ENCODE results near the gene CLCA2. TPM values are rescaled to one million over a fixed set of nuclear protein-coding genes. Genes with fewer than 3 reads are reported as not detected.
"Not testable (repeated sequence)": the region's sequence is repeated elsewhere in the genome, so short reads cannot be mapped to it uniquely, and the experiment has no call there.

The CLCA2 gene
- polyA plus RNA-seq, 1 experiment, result 0.42 TPM

DNA sequence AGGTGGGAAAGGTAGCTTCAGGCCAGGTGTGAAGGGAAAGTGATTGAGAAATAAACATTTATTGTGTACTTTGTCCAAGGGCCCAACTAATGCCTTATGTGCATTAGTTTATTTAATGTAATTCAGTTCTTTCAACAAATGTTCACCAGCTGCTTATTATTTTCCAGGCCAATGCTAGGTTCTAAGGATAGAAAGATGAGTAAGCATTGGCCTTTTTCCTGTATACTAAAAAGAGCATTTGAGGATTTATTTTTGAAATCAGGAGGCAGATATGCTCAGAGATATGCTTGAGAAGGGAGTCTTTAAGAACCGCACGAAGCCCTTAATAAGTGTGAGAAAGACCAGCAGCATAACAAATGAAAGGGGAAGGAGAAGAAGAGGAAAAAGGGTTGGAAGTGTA is 76.7 kb downstream of the CLCA2 start:
- POLR2A ChIA-PET, result interaction anchor here (0.5 kb wide), 1 partner anchor 14 kb away, joined by 4 read pairs; no protein-coding TSS in a partner anchor
- Histone ChIP-seq H3K4me3 (ENCODE audit: low read depth, low read length) (no peak overlapping the region), H3K27me3 (ENCODE audit: control insufficient read depth, insufficient read depth, low read length) (peaks cover 3% of the 10 kb centered on the region), H3K36me3 (ENCODE audit: control insufficient read depth, insufficient read depth, low read length) (no peaks in the 10 kb centered on the region)
- no peak for DNase-seq (ENCODE audit: low read depth)
- CTCF ChIA-PET, result interaction anchor here (0.5 to 5.2 kb wide), 15 partner anchors 8 to 254 kb away, joined by 3 to 60 read pairs (median 5); partner anchors contain the start of gene CLCA1
- TF ChIP-seq, protein P1, sequence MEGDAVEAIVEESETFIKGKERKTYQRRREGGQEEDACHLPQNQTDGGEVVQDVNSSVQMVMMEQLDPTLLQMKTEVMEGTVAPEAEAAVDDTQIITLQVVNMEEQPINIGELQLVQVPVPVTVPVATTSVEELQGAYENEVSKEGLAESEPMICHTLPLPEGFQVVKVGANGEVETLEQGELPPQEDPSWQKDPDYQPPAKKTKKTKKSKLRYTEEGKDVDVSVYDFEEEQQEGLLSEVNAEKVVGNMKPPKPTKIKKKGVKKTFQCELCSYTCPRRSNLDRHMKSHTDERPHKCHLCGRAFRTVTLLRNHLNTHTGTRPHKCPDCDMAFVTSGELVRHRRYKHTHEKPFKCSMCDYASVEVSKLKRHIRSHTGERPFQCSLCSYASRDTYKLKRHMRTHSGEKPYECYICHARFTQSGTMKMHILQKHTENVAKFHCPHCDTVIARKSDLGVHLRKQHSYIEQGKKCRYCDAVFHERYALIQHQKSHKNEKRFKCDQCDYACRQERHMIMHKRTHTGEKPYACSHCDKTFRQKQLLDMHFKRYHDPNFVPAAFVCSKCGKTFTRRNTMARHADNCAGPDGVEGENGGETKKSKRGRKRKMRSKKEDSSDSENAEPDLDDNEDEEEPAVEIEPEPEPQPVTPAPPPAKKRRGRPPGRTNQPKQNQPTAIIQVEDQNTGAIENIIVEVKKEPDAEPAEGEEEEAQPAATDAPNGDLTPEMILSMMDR (IDR thresholded peaks at IDR 0.05; ENCODE audit: insufficient read depth, low read depth, low read length), result no peak

GRCh38 chr1:86502125-86502646 is 78.2 kb downstream of the CLCA2 start:
- TF ChIP-seq, protein P1 (IDR thresholded peaks at IDR 0.05; ENCODE audit: insufficient read depth, low read depth, low read length), result peak; percentile 30; the same call in 1 of the 2 replicates
- DNase-seq (ENCODE audit: low read depth); H3K4me3 ChIP-seq (ENCODE audit: low read depth, low read length); POLR2A ChIA-PET; H3K27me3 ChIP-seq (ENCODE audit: control insufficient read depth, insufficient read depth, low read length); H3K36me3 ChIP-seq (ENCODE audit: control insufficient read depth, insufficient read depth, low read length): not testable (repeated sequence)
- CTCF ChIA-PET, result interaction anchor here (0.8 to 5.2 kb wide), 12 partner anchors 9 to 165 kb away, joined by 3 to 60 read pairs (median 4); no protein-coding TSS in a partner anchor

DNA sequence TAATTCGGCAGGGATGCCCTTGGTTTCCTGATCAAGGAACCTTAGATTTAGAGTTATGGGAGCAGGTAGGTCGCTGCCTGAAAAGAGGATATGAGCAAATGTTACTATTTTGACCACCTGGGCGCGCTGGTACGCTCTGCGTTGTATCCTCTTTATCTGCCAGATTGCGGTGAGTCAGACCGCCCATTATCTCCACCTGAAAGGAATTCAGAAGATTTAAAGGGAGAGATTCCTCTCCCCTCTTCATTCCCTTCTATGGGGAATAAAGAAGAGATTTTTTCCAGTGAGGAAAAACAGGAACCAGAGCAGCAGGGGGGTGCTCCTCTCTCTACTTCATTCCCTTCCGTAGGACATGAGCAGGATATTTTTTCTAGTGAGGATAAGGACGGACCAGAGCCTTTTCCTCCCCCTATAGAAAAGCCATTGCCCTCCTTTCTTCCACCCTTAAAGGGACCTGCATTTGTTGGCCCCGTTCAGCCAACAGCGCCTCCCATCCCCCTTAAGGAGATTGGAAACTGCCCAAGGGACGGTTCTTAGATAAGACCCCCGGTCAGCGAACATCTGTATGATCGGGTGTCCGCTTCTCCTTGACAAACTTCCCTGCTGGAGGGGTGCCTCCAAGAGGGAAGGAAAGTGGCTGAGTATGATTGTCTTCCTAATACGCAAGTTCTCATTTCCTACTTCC is 78.9 kb downstream of the CLCA2 start:
- H3K4me3 ChIP-seq (ENCODE audit: low read depth, low read length), result no peak overlapping the region
- peaks cover 1% of the 10 kb centered on the region; the same call in 1 of the 2 replicates for H3K27me3 ChIP-seq (ENCODE audit: control insufficient read depth, insufficient read depth, low read length)
- CTCF ChIA-PET, result interaction anchor here (1.3 to 5.9 kb wide), 6 partner anchors 10 to 124 kb away, joined by 3 to 60 read pairs (median 26); no protein-coding TSS in a partner anchor

GRCh38 chr1:86503406-86504136 is 79.6 kb downstream of the CLCA2 start:
- CTCF ChIA-PET, result interaction anchor here (5.0 to 6.6 kb wide), 4 partner anchors 15 to 124 kb away, joined by 47 to 75 read pairs (median 55); no protein-coding TSS in a partner anchor
- H3K36me3 ChIP-seq (ENCODE audit: control insufficient read depth, insufficient read depth, low read length), result no peaks in the 10 kb centered on the region
- H3K4me3 ChIP-seq (ENCODE audit: low read depth, low read length), result no peak overlapping the region
- TF ChIP-seq, protein P1 (IDR thresholded peaks at IDR 0.05; ENCODE audit: insufficient read depth, low read depth, low read length), result no peak
- POLR2A ChIA-PET, result no interaction called here
- no peak for DNase-seq (ENCODE audit: low read depth)
- peaks cover 1% of the 10 kb centered on the region; the same call in 1 of the 2 replicates for H3K27me3 ChIP-seq (ENCODE audit: control insufficient read depth, insufficient read depth, low read length)

More for the DNA sequence above, 78.9 kb downstream of the CLCA2 start:
- no peaks in the 10 kb centered on the region for H3K36me3 ChIP-seq (ENCODE audit: control insufficient read depth, insufficient read depth, low read length)
- TF ChIP-seq, protein P1 (IDR thresholded peaks at IDR 0.05; ENCODE audit: insufficient read depth, low read depth, low read length), result no peak
- DNase-seq (ENCODE audit: low read depth), result no peak
- POLR2A ChIA-PET, result no interaction called here

DNA sequence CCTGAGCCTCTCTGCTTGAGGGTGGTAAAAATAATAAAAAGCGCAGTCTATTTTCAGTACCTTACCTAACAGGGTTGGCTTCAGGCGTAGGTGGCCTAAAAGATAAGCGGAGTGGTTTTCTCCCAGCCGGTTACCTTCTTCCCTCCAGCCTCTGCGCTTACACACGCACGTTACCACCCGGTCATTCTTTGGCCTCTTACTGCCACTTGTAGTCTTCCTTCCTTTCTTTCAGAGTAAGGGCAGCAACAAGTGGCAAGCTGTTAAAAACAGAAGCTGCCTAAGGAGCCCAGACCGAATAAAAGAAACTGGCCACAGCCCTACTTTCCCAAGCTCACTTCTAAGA is 80.1 kb downstream of the CLCA2 start:
- CTCF ChIA-PET, result interaction anchor here (1.3 to 6.6 kb wide), 6 partner anchors 11 to 125 kb away, joined by 3 to 75 read pairs (median 8); no protein-coding TSS in a partner anchor
- POLR2A ChIA-PET, result no interaction called here
- TF ChIP-seq, protein P1 (IDR thresholded peaks at IDR 0.05; ENCODE audit: insufficient read depth, low read depth, low read length), result no peak
- Histone ChIP-seq H3K36me3 (ENCODE audit: control insufficient read depth, insufficient read depth, low read length) (no peaks in the 10 kb centered on the region), H3K4me3 (ENCODE audit: low read depth, low read length) (no peak overlapping the region), H3K27me3 (ENCODE audit: control insufficient read depth, insufficient read depth, low read length) (no peaks in the 10 kb centered on the region)
- DNase-seq (ENCODE audit: low read depth), result no peak
